Chondrocyte (in vitro differentiated cells): ENCODE measurements around the gene PARD6A. TPM values are rescaled to one million over a fixed set of nuclear protein-coding genes. Genes with fewer than 3 reads are reported as not detected.

Source experiments
- DNase-seq: peaks from one replicate; pipeline ENCODE4 v3.0.0; 2021; ENCODE audit warnings: mixed read lengths, low spot score
- H3K27ac Mint-ChIP-seq: one replicate; pipeline ENCODE4 v1.8.0; 2021; ENCODE audit warnings: mild to moderate bottlenecking, moderate library complexity, mixed read lengths; ENCODE audit not compliant: unreplicated experiment
- H3K27me3 Mint-ChIP-seq: 2 replicates; pipeline ENCODE4 v1.8.0; 2021; ENCODE audit warnings: low read depth, mixed read lengths
- H3K36me3 Mint-ChIP-seq: 2 replicates; pipeline ENCODE4 v1.8.0; 2021; ENCODE audit warnings: low read depth, mixed read lengths
- H3K4me1 Mint-ChIP-seq: 2 replicates; pipeline ENCODE4 v1.8.0; 2021; ENCODE audit warnings: low read depth, mild to moderate bottlenecking, mixed read lengths
- H3K4me3 Mint-ChIP-seq: one replicate; pipeline ENCODE4 v1.8.0; 2021; ENCODE audit warnings: mild to moderate bottlenecking, moderate library complexity, mixed read lengths; ENCODE audit not compliant: unreplicated experiment
- H3K9me3 Mint-ChIP-seq: 2 replicates; pipeline ENCODE4 v1.8.0; 2021; ENCODE audit warnings: low read depth, mixed read lengths
- total RNA-seq: library from RNA; stranded (reverse); gene quantifications from 3 replicates; pipeline ENCODE4 v1.2.1, GENCODE V29; 2021
- TF ChIP-seq, protein P1 (sequence below): fragments of 200-600 bp; sonication (generic); IDR thresholded peaks from 2 replicates; pipeline ENCODE4 v1.5.0; 2021; ENCODE audit warnings: antibody characterized with exemption, mild to moderate bottlenecking, moderate library complexity

The PARD6A gene
- total RNA-seq, 1 donor from 2014 or later: 3.5 TPM

DNA sequence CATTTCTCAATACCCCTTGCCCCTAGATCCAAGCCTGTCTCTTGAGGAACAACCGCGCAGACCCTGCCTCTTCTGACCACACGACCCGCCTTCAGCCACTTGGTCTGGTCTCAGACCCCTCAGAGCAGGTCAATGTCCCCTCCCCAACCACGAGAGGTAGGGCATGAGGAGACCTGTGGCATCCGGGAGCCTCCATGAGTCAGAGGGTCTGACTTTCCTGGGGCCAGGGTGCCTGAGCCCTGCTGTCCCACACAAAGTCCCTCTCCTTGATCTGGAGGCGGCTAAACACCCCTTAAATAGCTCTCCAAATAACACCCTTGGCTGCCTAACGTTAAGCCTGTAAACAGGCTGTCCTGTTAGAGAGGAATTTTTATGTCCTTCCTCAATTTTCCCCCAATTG lies 10.7 kb upstream of the PARD6A start:
- H3K27me3 Mint-ChIP-seq: peaks cover 10% of the 10 kb centered on the region
- H3K27ac Mint-ChIP-seq: no peak overlapping the region
- no peak overlapping the region for H3K4me3 Mint-ChIP-seq
- DNase-seq: no peak
- TF ChIP-seq, protein P1, sequence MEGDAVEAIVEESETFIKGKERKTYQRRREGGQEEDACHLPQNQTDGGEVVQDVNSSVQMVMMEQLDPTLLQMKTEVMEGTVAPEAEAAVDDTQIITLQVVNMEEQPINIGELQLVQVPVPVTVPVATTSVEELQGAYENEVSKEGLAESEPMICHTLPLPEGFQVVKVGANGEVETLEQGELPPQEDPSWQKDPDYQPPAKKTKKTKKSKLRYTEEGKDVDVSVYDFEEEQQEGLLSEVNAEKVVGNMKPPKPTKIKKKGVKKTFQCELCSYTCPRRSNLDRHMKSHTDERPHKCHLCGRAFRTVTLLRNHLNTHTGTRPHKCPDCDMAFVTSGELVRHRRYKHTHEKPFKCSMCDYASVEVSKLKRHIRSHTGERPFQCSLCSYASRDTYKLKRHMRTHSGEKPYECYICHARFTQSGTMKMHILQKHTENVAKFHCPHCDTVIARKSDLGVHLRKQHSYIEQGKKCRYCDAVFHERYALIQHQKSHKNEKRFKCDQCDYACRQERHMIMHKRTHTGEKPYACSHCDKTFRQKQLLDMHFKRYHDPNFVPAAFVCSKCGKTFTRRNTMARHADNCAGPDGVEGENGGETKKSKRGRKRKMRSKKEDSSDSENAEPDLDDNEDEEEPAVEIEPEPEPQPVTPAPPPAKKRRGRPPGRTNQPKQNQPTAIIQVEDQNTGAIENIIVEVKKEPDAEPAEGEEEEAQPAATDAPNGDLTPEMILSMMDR: no peak
- no peaks in the 10 kb centered on the region for H3K9me3 Mint-ChIP-seq
- peaks cover 5% of the 10 kb centered on the region for H3K4me1 Mint-ChIP-seq
- H3K36me3 Mint-ChIP-seq: no peaks in the 10 kb centered on the region

DNA sequence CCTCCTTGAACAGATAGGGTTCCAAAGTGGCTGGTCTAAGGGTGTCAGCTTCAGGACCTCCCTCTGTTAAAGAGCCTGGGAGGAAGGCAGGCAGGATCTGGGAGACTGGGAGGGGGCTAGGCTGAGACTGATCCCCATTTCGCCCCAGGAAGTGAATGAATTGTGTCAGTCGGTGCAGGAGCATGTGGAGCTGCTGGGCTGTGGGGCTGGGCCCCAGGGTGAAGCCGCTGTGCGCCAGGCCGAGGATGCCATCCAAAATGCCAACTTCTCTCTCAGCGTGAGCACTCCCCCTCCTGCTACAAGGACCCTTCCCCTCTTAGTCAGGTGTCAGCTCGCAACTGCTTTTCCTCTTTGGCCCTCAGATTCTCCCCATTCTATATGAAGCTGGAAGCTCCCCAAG lies 9.7 kb upstream of the PARD6A start:
- DNase-seq: no peak
- H3K27me3 Mint-ChIP-seq: peaks cover 13% of the 10 kb centered on the region
- H3K4me1 Mint-ChIP-seq: peaks cover 5% of the 10 kb centered on the region
- no peak overlapping the region for H3K27ac Mint-ChIP-seq
- TF ChIP-seq, protein P1: no peak
- H3K36me3 Mint-ChIP-seq: no peaks in the 10 kb centered on the region
- H3K9me3 Mint-ChIP-seq: no peaks in the 10 kb centered on the region
- no peak overlapping the region for H3K4me3 Mint-ChIP-seq

DNA sequence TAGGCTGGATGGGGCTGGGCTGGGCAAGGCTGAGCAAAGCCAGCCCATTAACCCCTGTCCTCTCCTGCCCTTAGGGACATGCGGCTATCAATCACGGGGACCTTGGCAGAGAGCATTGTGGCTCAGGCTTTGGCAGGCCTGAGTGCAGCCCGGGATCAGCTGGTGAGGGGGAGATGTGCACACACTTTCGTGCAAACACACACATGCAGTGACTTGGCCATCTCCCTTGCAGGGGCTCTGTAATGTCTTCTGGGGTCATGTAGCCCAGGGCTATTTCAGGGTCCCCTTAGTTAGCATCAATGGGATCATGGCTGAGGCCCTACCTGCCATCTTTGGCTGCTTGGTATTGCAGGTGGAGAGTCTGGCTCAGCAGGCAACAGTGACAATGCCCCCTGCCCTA lies 8.9 kb upstream of the PARD6A start:
- H3K4me3 Mint-ChIP-seq: peak overlapping the region; percentile 54
- DNase-seq: no peak
- H3K4me1 Mint-ChIP-seq: peaks cover 5% of the 10 kb centered on the region
- peak overlapping the region; percentile 61 for H3K27ac Mint-ChIP-seq
- TF ChIP-seq, protein P1: no peak
- H3K36me3 Mint-ChIP-seq: no peaks in the 10 kb centered on the region
- no peaks in the 10 kb centered on the region for H3K9me3 Mint-ChIP-seq
- peaks cover 13% of the 10 kb centered on the region for H3K27me3 Mint-ChIP-seq

DNA sequence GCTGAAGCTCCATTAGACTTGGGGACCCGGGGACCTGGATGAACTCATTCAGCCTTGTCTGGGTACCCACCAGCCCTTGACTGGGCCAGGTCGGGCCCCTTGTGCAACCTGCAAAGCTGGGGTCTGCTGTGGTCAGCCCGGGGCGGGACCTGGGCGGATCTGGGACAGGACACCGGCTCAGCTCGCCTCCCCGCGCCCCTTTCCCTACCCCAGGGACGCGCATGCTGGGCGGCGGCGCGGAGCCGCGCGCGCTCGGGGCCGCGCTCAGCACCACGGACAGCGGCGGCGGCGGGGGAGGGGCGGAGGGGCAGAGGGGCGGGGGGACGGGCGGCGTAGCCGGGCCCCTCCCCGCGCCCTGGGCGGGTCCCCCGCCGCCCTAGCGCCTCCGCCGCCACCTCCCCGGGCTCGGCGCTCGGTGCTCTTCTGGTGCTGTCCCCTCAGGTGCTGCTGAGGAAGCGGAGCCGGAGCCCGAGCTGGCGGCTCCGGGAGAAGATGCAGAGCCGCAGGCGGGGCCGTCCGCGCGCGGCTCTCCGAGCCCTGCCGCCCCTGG lies 8.1 kb upstream of the PARD6A start:
- Mint-ChIP-seq H3K4me1 (peaks cover 5% of the 10 kb centered on the region), H3K4me3 (no peak overlapping the region), H3K9me3 (no peaks in the 10 kb centered on the region), H3K36me3 (no peaks in the 10 kb centered on the region), H3K27ac (no peak overlapping the region), H3K27me3 (peaks cover 13% of the 10 kb centered on the region)
- TF ChIP-seq, protein P1: no peak
- no peak for DNase-seq

GRCh38 chr16:67653128-67653788 lies 7.5 kb upstream of the PARD6A start:
- Mint-ChIP-seq H3K4me3 (peak overlapping the region; percentile 77), H3K9me3 (no peaks in the 10 kb centered on the region), H3K4me1 (peaks cover 5% of the 10 kb centered on the region), H3K27ac (no peak overlapping the region), H3K27me3 (peaks cover 13% of the 10 kb centered on the region), H3K36me3 (no peaks in the 10 kb centered on the region)
- TF ChIP-seq, protein P1: peak; percentile 63
- no peak for DNase-seq
